Measurements from ENCODE around the gene FAM76B. TPM values are rescaled to one million over a fixed set of nuclear protein-coding genes. Genes with fewer than 3 reads are reported as not detected.
A peak's percentile ranks its signal among the peaks of the same experiment; 100 is the strongest.

The FAM76B gene
- polyA plus RNA-seq, 1 experiment = 21.2 TPM

- H3K27ac ChIP-seq (ENCODE audit: low read depth, low read length) = no peak overlapping the region
- peaks cover 1% of the 10 kb centered on the region for H3K27me3 ChIP-seq (ENCODE audit: control insufficient read depth, insufficient read depth, low read length)
- H3K4me3 ChIP-seq (ENCODE audit: low read depth, low read length) = no peak overlapping the region
- TF ChIP-seq CTCF (IDR thresholded peaks at IDR 0.05; ENCODE audit: low read depth, low read length) = no peak
- POLR2A ChIA-PET = no interaction called here
- DNase-seq (ENCODE audit: low read depth, low spot score) = no peak
- no peaks in the 10 kb centered on the region for H3K9me3 ChIP-seq (ENCODE audit: control insufficient read depth, insufficient read depth, low read length)
- CTCF ChIA-PET = interaction anchor here (1.9 to 14.4 kb wide), 4 partner anchors 57 to 696 kb away, joined by 8 to 284 read pairs (median 28); partner anchors contain the start of gene SRSF8
These were observed 27.0 kb downstream of the FAM76B start for GRCh38 chr11:95762534-95762933.

GRCh38 chr11:95760941-95761340 lies 28.6 kb downstream of the FAM76B start:
- Histone ChIP-seq H3K27me3 (ENCODE audit: control insufficient read depth, insufficient read depth, low read length) (peaks cover 11% of the 10 kb centered on the region), H3K27ac (ENCODE audit: low read depth, low read length) (no peak overlapping the region), H3K9me3 (ENCODE audit: control insufficient read depth, insufficient read depth, low read length) (no peaks in the 10 kb centered on the region), H3K4me3 (ENCODE audit: low read depth, low read length) (no peak overlapping the region)
- no peak for DNase-seq (ENCODE audit: low read depth, low spot score)
- ChIA-PET POLR2A (no interaction called here), CTCF (interaction anchor here (1.1 to 14.4 kb wide), 4 partner anchors 55 to 694 kb away, joined by 3 to 284 read pairs (median 8); partner anchors contain the start of gene SRSF8)
- no peak for TF ChIP-seq CTCF (IDR thresholded peaks at IDR 0.05; ENCODE audit: low read depth, low read length)

- Histone ChIP-seq H3K27ac (ENCODE audit: low read depth, low read length) (no peak overlapping the region), H3K9me3 (ENCODE audit: control insufficient read depth, insufficient read depth, low read length) (no peaks in the 10 kb centered on the region), H3K4me3 (ENCODE audit: low read depth, low read length) (no peak overlapping the region), H3K27me3 (ENCODE audit: control insufficient read depth, insufficient read depth, low read length) (peaks cover 13% of the 10 kb centered on the region)
- ChIA-PET CTCF (interaction anchor here (1.0 kb wide), 1 partner anchor 12 kb away, joined by 3 read pairs; no protein-coding TSS in a partner anchor), POLR2A (no interaction called here)
- DNase-seq (ENCODE audit: low read depth, low spot score) = no peak
- TF ChIP-seq CTCF (IDR thresholded peaks at IDR 0.05; ENCODE audit: low read depth, low read length) = no peak
These were observed 38.1 kb downstream of the FAM76B start for GRCh38 chr11:95751515-95751914.

GRCh38 chr11:95750101-95750500 lies 39.5 kb downstream of the FAM76B start:
- H3K4me3 ChIP-seq (ENCODE audit: low read depth, low read length) = no peak overlapping the region
- ChIA-PET CTCF (interaction anchor here (0.5 kb wide), 1 partner anchor 598 kb away, joined by 6 read pairs; no protein-coding TSS in a partner anchor), POLR2A (no interaction called here)
- no peaks in the 10 kb centered on the region for H3K9me3 ChIP-seq (ENCODE audit: control insufficient read depth, insufficient read depth, low read length)
- no peak for TF ChIP-seq CTCF (IDR thresholded peaks at IDR 0.05; ENCODE audit: low read depth, low read length)
- peaks cover 5% of the 10 kb centered on the region for H3K27me3 ChIP-seq (ENCODE audit: control insufficient read depth, insufficient read depth, low read length)
- DNase-seq (ENCODE audit: low read depth, low spot score) = no peak
- H3K27ac ChIP-seq (ENCODE audit: low read depth, low read length) = no peak overlapping the region

GRCh38 chr11:95739108-95739938 lies 50.3 kb downstream of the FAM76B start:
- Histone ChIP-seq H3K27me3 (ENCODE audit: control insufficient read depth, insufficient read depth, low read length) (no peaks in the 10 kb centered on the region), H3K9me3 (ENCODE audit: control insufficient read depth, insufficient read depth, low read length) (no peaks in the 10 kb centered on the region), H3K27ac (ENCODE audit: low read depth, low read length) (no peak overlapping the region), H3K4me3 (ENCODE audit: low read depth, low read length) (no peak overlapping the region)
- CTCF ChIA-PET = interaction anchor here (0.6 to 1.2 kb wide), 3 partner anchors 12 to 686 kb away, joined by 3 read pairs; no protein-coding TSS in a partner anchor
- DNase-seq (ENCODE audit: low read depth, low spot score) = no peak
- POLR2A ChIA-PET = interaction anchor here (0.6 kb wide), 1 partner anchor 21 kb away, joined by 6 read pairs; no protein-coding TSS in a partner anchor
- TF ChIP-seq CTCF (IDR thresholded peaks at IDR 0.05; ENCODE audit: low read depth, low read length) = 0 out of 2 replicates have a peak, but pooled peaks have one; percentile 11

Measured in AG04450 (cell line).